K562 (cell line): ENCODE data around the gene FMO2.

Experiments
- CREB1 ChIP-seq, 2 experiments: sonication (generic) in 1 of 2; formaldehyde crosslinking in 1 of 2; IDR thresholded peaks; 2 replicates each; pipeline versions ENCODE4 v1.6.1 to v1.8.0; 2012 to 2022; ENCODE audit warnings: inconsistent platforms in 1 of 2, mild to moderate bottlenecking in 1 of 2, missing genetic modification reagents in 1 of 2, moderate library complexity in 1 of 2
- CTBP1 ChIP-seq: fragments of 450-650 bp; IDR thresholded peaks from 2 replicates; pipeline ENCODE4 v1.6.1; 2016; ENCODE audit warnings: borderline replicate concordance
- HNRNPH1 ChIP-seq: fragments of 200-400 bp; formaldehyde crosslinking; optimal IDR thresholded peaks from 2 replicates; pipeline ENCODE3; 2017; ENCODE audit warnings: low read depth, mild to moderate bottlenecking, low read length, moderate library complexity
- ZFX ChIP-seq: sonication (generic); formaldehyde crosslinking; IDR thresholded peaks from 2 replicates; pipeline ENCODE4 v1.8.0; 2022; ENCODE audit warnings: mild to moderate bottlenecking, missing genetic modification reagents, moderate library complexity
- ZSCAN29 ChIP-seq: fragments of 450-650 bp; IDR thresholded peaks from 2 replicates; pipeline ENCODE4 v1.6.1; 2017

- TF ChIP-seq ZSCAN29 (no peak), ZFX (CRISPR knock-in tag) (no peak), HNRNPH1 (no peak), CREB1 (IDR thresholded peaks at IDR 0.05) (no peak), CREB1 (CRISPR knock-in tag; IDR thresholded peaks at IDR 0.05) (no peak), CTBP1 (no peak)
These were observed 10.7 kb downstream of the FMO2 start for GRCh38 chr1:171195767-171196166.
